HG02588 (cell line): ENCODE results near the gene ARL16.

Experiments used
- ATAC-seq: cut with Tn5 transposase; IDR thresholded peaks from one replicate; pipeline ENCODE4 v1.9.1; 2021; ENCODE audit warnings: mild to moderate bottlenecking, moderate library complexity; ENCODE audit not compliant: unreplicated experiment

ARL16 gene

DNA sequence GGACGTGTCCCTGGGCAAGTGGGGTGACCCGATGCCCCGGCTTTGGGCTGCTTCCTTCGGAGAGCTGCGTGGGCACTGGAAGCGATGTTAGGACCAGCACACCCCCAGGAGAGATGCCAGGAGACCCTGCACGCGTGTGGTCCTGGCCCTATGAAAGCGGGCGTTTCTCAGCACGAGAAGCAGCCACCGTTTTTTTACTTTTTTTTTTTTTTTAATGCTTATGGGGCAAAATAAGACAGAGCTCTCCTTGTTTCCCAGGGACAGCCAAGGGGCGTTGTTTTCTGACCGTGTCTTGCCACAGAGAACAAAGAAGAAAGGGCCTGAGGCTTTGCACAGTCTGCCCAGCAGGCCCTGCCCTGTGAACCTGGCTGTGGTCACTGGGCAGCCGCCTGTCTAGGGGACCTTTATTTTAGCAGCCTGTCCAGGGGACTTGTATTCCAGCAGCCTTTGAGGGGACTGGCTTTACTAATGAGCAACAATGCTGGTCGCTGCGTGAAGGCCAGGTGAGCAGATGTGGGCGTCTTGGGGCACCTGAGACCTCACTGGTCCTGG, 29.5 kb upstream of the ARL16 start:
- no peak for ATAC-seq

DNA sequence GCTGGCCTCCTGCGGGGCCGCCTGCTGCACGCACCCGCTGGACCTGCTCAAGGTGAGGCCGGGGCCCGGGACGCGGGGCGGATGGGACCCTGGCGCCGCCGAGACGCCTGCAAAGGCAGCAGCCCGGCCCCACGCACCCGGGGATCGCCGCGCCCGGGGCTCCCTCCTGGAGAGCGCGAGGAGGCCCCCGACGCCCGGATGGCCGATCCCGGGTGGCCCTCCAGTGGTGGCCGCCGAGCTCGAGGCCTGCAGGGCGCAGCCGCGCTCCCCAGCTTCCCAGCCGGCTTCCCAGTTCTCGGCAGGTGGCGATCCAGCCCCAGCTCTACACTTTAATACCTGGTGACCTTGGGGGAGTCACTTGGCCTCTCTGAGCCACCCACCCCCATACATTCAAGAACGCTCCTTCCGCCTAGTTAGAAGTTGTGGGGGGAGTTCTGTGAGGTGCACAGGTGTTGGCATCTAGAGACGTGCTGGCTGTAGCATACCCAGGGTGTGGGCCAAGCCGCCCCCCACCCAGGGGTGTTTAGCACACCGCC, 28.9 kb upstream of the ARL16 start:
- ATAC-seq, result no peak

DNA sequence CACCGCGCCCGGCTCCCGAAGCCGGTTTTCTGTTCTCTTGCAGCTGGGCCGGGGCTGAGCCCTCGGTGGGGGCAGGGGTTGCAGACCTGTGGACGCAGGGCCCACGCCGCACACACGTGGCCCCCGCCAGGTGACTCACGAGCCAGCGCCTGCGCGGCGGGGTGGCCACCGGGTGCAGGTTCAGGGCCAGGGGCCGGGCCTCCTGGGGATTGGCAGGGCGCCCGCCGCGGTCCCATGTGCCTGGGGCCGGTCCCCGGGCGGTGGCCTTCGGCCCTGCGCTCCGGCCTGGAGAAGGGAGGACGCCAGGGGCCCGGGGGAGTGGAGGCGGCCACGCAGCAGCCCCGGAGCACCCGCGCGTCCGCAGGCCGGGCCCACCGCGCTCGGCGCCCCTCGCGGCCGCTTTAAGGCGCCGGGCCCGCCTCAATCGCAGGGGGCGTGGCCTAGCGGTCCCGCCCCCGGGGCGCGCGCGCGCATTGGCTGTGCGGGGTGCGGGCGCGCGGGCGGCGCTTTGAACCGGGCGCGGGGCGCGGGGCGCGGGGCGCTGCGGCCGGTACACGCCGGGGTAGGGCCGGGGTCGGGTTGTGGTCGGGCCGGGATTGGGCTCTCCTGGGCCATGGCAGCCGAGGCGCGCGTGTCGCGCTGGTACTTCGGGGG, 28.3 kb upstream of the ARL16 start, which contains the start of gene SLC25A10:
Gene SLC25A10, plus strand, starts transcription at position 471 of the 654 bp plus-strand sequence. Its CDS starts 143 bp downstream, at position 614.
- peak; percentile 56 for ATAC-seq

DNA sequence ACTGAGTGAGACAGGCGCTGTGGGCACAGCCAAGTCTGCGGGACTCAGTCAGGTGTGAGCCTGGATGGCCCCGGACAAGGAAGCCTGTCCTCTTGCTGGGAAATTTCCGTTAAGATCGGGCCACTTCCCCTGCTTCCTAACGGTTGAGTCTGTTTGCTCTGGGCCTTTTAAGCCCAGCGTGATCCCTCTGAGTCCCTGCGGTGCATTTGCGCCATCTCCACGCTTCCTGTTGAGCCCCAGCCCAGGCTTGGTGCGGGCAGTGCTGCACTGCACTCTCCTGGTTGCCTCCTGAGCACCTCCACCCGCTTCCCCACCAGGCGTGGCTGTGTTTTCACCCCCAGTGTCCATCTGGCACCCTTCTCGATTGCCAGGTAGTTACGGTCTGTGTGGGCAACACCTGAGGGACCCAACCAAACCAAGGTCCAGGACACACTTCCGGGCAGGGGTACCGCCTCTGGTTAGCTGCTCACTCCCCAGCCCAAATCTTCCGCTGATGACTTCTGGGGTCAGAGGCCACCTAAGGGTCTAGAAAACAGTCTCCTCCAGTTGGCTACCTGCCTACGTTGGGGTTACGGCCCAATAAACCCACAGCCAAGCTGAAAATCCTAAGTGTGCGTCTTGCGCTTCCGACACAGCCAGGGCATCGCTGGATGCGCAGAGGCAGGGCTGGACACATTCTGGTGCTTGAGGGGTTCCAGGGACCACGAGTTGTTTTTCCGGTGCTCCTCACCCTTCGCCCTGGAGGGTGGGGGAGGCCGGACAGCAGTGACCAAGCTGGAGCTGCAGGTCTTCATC, 27.1 kb upstream of the ARL16 start:
- ATAC-seq, result no peak

DNA sequence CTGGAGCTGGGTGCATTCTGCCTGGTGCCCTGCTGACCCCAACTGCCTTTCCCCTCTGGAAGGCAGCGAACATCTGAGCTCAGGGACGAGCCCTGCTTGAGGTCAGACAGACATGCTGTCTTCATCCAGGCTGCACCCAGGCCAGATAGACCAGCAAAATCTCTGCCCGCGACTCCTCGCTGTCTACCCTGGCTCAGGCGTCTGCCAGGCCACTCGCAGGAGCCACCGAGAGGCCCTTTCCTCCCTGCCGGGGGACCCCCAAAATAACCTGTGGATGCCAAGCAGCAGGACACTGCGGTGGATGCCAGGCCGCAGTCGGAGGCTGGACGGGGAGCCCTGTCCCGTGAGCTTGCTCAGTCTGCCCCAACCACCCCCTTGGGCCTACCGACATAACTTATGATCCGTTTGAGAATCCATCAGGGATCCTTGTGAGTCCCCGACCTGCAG, 25.2 kb upstream of the ARL16 start:
- ATAC-seq, result no peak

DNA sequence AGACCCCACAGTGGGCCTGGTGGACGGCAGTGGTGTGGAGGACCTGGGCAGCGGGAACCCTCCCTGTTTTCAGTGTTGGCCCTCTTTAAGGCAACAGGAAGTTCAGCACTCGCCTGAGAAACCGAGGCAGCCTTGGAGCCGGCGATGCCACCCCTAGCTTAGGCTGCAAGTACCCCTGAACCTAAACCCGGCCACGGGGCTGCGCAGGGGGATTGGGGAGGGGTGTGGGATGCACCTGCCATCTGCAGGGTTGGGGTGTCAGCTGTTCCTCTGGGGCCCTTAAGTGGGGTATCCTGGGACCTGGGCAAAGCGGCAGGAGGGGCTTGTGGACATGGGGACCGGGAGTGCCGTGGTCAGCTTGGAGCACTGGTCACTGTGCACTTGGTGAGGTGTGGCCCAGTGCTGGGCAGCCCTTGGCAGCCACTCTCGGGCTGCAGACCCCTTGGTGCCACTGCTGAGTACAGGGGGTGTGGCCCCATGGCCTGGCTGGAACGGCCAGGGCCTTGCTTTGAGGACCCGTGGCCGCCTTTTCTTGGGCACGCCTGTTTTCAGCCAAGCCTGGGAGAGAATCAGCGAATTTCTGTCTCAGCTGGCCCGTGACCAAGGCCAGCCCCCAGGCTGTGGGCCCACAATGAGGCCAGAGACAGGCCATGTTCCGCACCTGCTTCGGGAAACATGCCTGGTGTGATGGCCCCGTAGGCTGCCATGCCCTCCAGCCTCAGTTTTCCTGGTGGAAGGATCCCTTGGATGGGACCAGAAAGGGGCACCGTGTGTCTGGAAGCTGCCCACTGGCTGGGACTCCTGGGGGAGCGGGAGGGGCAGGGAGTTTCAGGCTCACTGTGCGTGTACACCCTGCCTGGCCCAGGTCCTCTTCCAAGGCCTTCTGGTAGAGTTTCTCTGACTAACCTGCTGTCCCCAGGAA, 24.4 kb upstream of the ARL16 start:
- ATAC-seq, result no peak

DNA sequence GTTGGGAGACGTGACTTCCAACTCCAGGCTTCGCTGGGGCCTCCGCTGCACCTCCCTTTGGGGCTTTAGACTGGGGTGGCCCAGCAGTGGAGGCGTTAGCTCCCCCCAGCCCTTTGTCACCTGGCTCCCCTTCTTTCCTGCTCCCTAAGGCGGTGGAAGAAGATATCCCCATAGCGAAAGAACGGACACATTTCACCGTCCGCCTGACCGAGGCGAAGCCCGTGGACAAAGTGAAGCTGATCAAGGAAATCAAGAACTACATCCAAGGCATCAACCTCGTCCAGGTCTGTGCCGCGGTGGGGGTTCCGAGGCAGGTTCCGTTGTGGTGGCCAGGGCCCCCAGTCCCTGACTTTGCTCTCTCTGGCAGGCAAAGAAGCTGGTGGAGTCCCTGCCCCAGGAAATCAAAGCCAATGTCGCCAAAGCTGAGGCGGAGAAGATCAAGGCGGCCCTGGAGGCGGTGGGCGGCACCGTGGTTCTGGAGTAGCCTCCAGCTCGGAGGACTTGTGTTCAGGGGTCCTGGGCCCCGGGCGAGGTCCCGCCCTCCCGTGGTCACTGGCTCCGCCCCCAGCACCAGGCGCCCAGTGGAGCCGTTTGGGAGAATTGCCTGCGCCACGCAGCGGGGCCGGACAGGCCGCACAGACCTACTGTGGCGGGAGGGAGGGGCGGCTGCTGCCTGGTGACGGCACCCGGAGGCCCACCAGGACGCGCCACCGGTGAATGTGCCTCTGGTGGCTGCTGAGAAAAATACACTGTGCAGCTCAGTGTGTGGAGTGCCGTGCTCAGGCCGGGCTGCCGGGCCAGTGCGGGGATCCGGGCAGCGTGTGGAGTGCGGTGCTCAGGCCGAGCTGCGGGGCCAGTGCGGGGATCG, 23.4 kb upstream of the ARL16 start:
- ATAC-seq, result no peak

DNA sequence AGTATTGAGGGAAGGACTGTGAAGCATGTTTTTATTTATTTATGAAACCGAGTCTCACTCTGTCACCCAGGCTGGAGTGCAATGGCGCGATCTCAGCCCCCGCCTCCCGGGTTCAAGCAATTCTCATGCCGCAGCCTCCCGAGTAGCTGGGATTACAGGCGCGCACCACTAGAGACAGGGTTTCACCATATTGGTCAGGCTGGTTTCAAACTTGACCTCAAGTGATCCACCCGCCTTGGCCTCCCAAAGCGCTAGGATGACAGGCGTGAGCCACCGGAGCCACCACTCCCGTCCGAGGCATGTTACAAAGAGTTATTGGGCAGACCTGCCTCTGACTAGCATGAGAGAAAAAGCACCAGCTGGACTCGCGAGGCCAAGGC, 22.6 kb upstream of the ARL16 start:
- no peak for ATAC-seq

DNA sequence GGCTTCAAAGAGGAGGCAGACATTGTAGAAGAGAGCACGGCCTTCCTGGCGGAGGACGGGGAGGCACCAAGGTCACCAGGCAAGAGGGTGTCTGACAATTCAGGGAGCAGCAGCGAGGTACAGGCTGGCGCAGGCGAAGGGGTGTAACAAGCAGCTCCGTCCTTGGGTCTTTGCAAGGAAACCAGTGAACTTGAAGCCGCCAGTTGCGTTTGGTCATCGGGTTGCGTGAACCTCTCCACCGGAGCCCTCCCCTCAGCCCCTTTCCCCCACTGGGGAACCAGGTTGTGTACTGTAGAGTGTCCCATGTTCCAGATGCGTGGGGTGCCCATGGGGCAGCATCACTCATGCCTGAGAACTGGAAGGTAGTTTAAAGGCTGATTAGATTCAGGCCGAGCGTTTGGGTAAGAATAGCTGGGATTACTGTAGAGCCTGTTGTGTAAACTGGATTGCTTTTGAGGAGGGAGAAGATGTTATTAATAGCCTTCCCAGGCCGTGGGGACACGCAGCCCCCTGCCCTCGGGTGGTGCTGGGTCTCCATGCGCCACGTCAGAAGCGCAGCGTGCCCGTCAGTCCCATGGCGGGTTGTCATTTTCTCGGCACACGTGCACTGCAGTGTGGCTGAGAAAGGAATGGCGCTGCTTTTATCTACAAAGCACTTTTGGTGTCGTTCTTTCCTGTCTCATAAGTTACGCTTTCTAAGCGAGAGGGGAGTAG, 22.1 kb upstream of the ARL16 start:
- ATAC-seq, result no peak

DNA sequence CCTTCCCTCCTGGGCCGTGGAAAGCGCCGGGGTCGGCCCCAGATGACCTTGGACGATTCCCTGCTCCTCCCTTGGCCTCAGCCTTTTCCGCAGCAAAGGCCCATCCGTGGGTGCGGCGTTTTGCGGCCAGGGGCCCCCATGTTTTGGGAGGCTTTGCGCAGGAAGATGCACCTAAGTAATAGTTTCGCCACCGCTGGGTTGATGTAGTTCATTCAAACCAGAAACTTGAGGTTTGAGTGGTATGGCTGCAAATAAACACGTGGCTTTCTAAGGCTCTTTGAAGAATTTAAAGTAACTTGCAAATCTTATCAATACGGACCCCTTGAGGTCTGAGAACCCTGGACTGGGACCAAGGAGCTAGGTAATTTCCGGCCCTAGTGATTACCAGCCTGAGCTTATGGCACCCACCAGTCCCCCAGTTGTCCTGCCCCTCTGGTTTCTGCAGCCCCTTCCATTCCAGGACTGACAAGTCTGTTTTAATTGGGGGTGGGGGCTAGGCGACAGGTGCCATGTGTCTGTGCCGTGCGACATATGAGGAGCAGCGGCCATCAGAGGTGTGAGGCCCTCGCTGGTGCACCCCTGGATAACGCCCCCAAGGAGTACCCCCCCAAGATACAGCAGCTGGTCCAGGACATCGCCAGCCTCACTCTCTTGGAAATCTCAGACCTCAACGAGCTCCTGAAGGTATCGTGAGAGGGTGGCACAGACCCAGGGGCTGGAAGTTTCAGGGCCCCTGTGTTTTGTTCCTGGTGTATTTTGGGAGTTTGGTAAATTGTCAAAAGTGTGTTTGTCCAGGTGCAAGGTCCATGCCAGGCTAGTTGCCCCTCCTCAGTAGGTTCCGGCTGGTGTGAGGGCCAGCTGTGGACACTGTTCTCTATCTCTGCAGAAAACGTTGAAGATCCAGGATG, 20.4 kb upstream of the ARL16 start:
- peak; percentile 5 for ATAC-seq

DNA sequence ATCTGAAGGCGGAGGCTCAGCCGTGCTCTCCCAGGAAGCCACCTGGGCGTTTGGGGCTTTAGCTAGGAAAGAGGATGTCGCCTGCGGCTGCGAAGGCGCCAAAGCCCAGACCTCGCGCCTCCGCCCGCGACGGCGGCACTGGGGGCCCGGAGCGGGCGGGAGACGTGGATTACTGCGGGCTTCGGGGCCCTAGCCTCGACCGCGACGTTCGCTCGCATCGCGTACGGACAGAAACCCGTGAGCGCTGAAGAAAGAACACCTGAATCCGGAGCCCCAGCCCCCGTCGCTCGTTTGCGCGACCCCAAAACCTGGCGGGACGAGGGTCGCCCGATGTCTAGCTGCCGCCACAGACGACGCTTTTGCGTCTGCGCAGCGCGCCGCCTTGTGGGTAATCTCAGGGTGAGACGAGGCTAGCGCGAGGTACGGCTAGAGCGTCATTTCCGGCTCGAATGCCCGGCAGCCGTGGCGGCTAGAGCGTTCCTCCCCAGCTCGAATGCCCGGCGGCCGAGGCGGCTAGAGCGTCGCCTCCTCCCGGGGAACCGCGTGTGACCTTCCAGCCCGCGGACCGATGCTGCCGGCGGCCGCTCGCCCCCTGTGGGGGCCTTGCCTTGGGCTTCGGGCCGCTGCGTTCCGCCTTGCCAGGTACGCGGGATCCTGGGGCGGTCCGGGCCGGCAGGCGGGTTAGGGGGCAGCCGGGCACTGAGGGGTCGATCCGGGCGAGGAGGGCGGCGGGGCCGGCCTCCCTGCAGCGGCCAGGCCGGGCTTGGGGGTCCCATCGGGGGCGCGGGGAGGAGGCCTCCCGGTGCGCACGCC, 19.5 kb upstream of the ARL16 start, which contains the start of gene MRPL12:
Gene MRPL12, plus strand, starts transcription at position 434 of the 813 bp plus-strand sequence. Its CDS starts 135 bp downstream, at position 569.
- peak; percentile 68 for ATAC-seq

DNA sequence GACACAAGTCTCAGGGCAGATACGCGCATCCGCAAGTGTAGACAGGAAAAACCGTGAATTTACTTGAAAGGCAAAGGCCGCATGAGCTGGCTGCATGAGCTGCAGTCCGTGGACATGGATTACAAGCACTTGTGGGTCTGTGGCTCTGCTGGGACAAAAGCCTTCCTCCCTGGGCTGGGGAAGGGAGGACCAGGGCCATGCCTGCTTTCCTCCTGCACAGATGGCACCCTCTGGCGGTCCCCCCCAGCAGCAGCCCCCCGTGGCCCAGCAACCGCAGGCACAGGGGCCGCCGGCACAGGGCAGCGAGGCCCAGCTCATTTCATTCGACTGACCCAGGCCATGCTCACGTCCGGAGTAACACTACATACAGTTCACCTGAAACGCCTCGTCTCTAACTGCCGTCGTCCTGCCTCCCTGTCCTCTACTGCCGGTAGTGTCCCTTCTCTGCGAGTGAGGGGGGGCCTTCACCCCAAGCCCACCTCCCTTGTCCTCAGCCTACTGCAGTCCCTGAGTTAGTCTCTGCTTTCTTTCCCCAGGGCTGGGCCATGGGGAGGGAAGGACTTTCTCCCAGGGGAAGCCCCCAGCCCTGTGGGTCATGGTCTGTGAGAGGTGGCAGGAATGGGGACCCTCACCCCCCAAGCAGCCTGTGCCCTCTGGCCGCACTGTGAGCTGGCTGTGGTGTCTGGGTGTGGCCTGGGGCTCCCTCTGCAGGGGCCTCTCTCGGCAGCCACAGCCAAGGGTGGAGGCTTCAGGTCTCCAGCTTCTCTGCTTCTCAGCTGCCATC, 17.9 kb upstream of the ARL16 start:
- no peak for ATAC-seq

DNA sequence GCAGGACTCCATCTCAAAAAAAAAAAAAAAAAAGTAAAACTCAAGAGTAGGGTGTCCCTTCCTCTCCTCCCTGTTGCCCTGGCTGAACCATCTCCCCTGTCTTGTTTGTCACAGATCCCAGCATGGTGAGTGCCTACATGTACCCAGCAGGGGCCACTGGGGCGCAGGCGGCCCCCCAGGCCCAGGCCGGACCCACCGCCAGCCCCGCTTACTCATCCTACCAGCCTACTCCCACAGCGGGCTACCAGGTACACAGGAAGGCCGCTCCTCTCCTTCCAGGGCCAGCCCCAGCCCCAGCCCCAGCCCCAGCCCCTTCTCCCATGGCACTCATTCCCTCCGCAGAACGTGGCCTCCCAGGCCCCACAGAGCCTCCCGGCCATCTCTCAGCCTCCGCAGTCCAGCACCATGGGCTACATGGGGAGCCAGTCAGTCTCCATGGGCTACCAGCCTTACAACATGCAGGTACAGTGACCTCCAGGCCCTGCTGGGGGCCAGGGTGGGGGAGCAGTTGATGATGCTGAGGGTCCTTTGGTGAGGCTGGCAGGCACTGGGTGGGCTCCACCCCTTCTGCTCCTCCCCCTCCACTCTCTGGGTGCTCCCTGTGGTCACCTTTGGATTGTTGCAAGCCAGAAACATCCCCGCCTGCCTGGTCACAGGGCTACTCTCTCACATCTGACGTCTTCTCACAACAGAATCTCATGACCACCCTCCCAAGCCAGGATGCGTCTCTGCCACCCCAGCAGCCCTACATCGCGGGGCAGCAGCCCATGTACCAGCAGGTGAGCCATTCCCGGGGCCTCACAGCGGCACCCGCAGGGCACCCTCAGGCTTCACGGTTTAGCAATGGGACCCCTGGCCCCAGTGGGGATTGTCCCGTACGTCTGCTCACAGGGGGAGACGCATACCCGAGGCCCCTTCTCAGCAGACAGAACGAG, 17.0 kb upstream of the ARL16 start:
- no peak for ATAC-seq

DNA sequence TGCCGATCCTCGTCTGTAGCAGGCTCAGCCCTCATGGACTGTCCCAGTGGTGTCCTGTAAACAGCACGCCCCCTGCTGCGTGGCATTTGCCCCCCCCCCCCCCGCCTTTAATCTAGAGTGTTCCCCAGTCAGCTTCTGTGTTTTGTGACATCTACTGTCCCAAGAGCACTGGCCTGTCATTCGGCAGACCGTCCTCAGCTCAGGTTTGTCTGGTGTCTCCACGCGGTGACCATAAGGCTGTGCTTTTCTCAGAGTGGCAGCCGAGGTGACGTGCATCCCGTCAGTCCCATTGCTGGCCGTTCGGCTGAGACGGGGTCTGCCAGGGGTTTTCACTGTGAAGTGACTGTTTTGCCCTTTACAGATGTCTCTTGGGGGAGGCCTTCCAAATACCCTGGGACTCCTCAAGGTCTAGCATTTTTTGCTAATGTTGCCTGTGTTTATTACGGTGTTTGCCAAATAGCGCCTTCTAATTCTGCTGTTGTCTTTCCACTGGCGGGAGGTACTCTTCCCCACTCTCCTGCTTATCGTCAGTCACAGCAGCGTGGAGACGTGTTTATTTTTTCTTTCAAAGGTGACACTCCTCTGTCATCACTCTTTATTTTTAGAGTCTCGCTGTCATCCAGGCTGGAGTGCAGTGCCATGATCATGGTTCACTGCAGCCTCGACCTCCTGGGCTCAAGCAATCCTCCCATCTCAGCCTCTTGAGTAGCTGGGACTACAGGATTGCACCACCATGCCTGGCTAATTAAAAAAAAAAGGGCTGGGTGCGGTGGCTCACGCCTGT, 13.9 kb upstream of the ARL16 start:
- ATAC-seq, result no peak
